Stimulated activated naive CD8-positive, alpha-beta T cell treated with anti-CD3 and anti-CD28 coated beads, Interleukin-15, Interleukin-2, amounts not matched to agents 100 U/mL and 50 U/mL, for 24 hours (primary cell): ENCODE data around the gene UBXN6.

Experiments used
- ATAC-seq: fragments of 150-1000 bp; cut with Tn5 transposase; one replicate; pipeline ENCODE4 v1.10.0; 2021
- DNase-seq: peaks from one replicate; pipeline ENCODE4 v3.0.0; 2021

The UBXN6 gene

DNA sequence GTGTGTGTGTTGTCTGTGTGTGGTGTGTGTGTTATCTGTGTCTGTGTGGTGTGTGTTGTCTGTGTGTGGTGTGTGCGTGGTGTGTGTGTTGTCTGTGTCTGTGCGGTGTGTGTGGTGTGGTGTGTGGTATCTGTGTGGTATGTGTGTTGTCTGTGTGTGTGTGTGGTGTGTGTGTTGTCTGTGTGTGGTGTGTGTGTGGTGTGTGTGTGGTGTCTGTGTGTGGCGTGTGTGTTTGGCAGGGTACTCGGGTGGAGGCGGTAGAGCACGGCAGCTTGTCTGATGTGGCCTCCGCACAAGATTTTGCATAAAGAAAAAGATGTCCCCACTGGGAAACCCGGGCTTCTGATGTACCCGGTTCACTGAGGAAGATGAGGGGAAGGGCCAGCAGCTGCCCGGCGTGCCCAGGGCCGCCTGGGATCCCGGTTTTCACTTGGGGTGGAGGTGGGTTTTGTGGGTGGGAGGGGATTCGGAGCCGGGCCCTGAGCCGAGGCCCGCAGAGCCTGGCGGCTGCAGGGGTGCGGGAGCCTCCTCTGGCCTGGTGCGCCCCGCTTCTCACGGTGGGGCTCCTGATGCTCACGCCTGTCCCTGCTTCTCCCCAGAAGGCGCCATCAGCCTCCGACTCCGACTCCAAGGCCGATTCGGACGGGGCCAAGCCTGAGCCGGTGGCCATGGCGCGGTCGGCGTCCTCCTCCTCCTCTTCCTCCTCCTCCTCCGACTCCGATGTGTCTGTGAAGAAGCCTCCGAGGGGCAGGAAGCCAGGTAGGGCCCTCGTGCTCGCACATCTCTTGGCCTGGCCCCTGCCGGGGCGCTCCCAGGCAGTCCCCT, 35.7 kb upstream of the UBXN6 start:
- ATAC-seq, result no peak
- no peak for DNase-seq

DNA sequence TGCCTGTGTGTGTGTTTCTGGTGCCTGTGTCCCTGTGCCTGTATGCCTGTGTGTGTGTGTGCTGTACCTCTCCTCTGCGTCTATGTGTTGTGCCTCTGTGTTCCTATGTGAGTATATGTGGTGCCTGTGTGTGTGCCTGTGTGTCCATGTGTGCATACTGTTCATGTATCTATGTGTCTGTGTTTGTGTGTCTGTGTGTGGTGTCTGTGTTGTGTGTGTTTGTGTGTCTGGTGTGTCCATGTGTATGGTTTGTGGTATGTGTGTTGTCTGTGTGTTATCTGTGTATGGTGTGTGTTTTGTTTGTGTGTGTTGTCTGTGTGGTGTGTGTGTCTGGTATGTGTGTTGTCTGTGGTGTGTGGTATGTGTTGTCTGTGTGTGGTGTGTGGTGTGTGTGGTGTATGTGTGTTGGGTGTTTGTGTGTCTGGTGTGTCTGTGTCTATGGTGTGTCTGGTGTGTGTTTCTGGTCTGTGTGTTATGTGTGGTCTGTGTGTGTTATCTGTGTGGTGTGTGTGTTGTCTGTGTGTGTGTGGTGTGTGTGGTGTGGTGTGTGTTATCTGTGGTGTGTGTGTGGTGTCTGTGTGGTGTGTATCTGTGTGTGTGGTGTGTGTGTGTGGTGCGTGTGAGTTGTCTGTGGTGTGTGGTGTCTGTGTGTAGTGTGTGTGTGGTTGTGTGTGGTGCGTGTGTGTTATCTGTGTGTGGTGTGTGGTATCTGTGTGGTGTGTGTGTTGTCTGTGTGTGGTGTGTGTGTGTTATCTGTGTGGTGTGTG, 34.9 kb upstream of the UBXN6 start:
- ATAC-seq (no peak), DNase-seq (no peak)

- no peak for ATAC-seq
- DNase-seq, result no peak
Observed at GRCh38 chr19:4491446-4491845, 33.9 kb upstream of the UBXN6 start.

GRCh38 chr19:4488496-4488895, 30.9 kb upstream of the UBXN6 start:
- no peak for DNase-seq
- no peak for ATAC-seq

- DNase-seq (no peak), ATAC-seq (no peak)
Observed at GRCh38 chr19:4487572-4487971, 30.0 kb upstream of the UBXN6 start.

- ATAC-seq, result peak; percentile 19
- DNase-seq, result no peak
Observed at GRCh38 chr19:4483385-4483784, 25.8 kb upstream of the UBXN6 start.

DNA sequence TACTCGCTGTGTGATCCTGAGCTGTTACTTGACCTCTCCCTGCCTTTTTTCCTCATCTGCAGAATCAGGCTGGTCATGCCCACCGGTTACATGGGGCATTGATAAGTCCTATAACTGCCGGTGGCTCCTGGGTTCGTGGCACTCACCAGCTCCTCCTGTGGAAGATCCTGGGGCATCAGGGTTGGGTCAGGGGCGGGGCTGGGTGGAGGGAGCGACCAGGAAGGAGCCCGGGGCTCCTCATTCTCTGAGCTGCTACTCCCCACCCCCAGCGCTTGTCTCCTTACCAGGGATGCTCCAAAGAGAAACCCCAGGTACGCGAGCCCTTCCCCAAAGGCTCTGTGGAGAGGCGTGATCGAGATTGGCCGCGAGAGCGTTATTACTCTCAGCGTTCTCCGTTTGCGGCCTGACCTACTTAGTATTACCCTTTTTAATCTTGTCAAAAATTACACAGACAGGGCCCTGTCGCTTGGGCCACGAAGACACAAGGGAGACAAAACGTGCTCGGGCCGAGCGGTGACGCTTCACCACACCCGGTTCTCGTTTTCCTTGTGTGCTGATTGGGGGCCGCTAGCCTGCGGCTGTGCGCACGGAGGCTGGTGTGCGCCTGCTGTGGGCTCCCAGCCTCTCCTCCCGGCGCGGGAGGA, 25.2 kb upstream of the UBXN6 start:
- ATAC-seq, result no peak
- DNase-seq, result no peak

DNA sequence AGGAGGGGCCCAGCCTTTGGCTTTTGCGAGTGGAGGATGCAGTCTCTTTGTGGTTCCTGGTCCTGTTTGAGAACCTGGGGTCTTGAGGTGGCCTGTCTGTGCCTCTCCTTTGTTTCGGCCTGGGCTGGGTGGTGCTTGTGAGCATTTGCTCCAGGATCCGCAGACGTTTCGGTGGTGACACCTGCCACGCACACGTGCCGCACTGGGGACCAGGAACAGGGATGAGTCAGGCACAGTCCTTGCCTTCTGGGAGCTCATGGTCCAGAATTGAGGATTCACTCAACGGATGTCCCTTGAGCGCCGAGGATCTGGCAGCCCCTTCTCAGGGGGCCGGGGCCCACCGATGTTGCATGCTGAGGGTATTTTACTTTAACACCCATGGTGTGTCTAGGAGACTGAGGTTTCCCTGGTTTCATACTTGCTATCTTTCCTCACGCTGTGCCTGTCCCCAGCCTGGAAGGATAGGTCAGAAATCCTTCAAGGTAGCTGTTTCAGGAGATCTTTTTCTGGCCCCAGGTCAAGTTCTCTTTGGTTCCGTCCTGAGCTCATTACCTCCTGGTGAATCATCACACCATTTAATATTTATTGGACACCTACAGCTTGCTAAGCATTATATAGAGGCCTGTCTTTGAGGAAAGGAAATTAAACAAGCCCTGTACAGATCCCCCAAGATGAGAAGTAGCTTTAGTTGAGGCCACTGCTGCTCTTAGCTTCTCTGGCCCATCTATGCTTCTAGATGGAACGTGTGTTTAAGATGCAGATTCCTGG, 19.6 kb upstream of the UBXN6 start:
- DNase-seq (no peak), ATAC-seq (no peak)

GRCh38 chr19:4474514-4475022, 17.0 kb upstream of the UBXN6 start:
- ATAC-seq, result no peak
- peak; percentile 44 for DNase-seq

- ATAC-seq (no peak), DNase-seq (no peak)
Observed at GRCh38 chr19:4473763-4474513, 16.3 kb upstream of the UBXN6 start.

DNA sequence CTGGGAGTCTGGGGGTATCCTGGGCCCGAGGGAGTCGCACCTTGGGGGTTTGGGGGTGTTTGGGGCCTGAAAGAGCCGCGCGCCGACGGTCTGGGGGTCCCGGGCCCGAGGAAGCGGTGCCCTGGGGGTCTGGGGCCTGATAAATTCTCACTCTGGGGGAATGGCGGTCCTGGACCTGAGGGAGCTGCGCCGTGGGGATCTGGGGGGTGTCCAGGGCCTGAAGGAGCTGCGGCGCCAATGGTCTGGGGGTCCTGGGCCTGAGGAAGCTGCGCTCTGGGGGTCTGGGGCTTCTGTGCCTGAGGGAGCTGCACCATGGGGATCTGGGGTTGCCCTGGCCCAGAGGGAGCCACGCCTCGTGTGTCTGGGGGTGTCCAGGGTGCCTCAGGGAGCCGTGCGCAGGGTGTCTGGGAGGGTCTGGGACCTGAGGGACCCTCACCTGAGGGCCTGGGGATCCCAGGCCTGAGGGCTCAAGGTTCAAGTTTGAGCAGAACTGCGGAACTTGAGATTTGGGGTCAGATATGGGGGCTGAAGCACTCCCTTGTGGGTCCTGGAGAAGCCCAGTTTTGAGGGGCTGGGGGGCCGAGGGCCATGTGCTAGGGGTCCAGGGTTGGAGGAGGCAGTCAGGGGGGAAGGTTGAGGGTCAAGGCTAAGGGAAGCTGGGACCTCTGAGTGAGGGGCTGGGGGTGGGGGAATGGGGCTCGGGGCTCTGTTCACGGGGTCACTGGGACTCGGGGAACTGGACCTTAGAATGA, 15.6 kb upstream of the UBXN6 start:
- DNase-seq (no peak), ATAC-seq (no peak)

DNA sequence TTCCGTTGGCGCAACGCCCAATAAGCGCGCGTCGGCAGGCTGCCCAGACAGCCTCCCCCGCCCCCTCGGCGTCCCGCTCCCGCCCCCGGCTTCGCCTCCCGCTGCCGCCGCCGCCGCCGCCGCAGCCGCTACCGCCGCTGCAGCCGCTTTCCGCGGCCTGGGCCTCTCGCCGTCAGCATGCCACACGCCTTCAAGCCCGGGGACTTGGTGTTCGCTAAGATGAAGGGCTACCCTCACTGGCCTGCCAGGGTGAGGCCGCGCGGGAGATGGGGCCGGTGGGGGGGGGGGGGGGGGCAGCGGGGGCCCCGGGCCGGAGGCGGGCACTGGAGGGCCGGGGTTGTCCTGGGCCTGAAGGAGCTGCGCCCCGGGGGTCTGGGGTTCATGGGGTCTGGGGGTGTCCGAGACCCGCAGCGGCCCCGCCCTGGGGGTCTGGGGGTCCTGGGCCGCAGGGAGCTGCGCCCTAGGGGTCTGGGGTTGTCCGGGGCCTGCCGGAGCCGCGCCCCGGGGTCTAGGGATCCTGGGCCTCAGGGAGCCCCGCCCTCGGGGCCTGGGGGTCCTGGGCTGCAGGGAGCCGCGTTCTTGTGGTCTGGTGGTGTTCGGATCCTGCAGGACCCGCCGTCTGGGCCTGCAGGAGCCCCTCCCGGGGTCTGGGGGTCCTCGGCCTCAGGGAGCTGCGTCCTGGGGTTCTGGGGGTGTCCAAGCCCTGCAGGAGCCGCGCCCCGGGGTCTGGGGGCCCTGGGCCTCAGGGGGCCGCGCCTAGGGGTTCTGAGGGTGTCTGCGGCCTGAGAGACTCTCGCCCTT, 14.8 kb upstream of the UBXN6 start, which contains the start of gene HDGFL2:
Gene HDGFL2 (plus strand): TSS at position 124 of the 801 bp plus-strand sequence. CDS start 54 bp downstream, at position 178.
- ATAC-seq (no peak), DNase-seq (no peak)

DNA sequence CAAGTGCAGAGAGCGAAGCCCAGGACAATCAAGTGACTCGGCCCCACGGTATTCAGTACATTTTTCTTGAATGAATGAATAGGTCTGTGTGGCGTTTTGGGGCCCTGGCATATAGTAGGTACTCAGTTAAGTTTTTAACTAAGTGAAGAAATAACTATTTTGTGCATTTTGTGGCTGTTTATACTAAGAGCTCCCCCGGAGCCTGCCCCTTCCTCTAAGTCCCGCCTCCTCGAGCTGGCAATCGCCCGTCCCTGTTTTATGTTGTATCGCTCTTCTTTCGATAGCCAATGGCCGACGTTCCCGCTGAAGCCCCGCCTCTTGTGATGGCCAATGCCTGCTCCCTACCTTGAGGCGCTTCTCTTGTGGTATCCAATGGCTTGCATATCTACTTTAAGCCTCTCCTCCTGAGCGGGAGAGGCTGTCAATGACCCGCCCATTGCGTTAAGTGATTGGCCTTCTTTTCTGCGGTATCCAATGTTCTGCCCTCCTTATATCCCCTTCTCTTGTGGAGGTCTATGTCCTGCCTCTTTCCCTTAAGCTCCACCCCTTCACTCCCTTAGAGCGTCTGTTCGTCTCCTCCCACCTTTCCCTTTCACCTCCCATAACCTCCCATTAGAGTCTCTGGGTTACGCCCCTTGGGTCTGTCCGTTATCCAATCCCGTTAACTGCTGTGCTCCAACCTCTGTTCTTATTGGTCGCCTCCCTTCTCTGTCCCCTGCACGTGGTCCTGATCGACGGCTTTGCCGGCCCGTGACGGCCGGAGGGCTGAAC, 14.0 kb upstream of the UBXN6 start:
- DNase-seq (peak; percentile 97), ATAC-seq (peak; percentile 93)

DNA sequence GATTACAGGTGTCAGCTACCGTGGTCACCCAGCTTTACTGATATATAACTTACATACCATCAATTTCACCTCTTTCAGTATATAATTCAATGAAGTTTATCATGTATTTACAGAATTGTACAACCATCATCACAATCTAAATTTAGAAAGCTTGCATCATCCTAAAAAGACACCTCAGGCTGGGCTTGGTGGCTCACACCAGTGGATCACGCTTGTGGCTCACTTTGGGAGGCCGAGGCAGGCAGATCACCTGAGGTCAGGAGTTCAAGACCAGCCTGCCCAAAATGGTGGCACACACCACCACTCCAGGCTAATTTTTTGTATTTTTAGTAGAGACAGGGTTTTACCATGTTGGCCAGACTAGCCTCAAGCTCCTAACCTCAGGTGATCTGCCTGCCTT, 10.2 kb upstream of the UBXN6 start:
- DNase-seq (no peak), ATAC-seq (no peak)

DNA sequence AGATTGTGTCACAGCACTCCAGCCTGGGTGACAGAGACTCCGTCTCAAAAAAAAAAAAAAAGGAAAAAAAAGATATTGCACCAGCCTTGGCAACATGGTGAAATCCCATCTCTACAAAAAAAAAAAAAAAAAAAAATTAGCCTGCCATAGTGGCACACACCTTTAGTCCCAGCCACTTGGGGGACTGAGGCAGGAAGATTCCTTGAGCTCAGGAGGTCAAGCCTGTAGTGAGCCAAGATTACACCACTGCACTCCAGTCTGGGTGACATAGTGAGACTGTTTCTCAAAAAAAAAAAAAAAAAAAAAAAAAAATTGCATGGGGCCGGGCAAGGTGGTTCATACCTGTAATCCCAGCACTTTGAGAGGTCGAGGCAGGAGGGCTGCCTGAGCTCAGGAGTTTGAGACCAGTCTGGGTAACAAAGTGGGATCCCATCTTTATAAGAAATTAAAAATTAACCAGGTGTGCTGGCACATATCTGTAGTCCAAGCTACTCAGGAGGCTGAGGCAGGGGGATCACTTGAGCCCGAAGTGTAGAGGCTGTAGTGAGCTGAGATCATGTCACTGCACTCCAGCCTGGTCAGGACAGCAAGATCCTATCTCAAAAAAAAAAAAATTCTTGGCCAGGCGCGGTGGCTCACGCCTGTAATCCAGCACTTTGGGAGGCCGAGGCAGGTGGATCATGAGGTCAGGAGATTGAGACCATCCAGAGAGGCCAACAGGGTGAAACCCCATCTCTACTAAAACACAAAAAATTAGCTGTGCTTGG, 7.4 kb upstream of the UBXN6 start:
- no peak for ATAC-seq

GRCh38 chr19:4456843-4457653, 546 bp downstream of the UBXN6 start:
- DNase-seq (peak; percentile 58), ATAC-seq (peak; percentile 4)

More for the DNA sequence above, 7.4 kb upstream of the UBXN6 start:
- no peak for DNase-seq

DNA sequence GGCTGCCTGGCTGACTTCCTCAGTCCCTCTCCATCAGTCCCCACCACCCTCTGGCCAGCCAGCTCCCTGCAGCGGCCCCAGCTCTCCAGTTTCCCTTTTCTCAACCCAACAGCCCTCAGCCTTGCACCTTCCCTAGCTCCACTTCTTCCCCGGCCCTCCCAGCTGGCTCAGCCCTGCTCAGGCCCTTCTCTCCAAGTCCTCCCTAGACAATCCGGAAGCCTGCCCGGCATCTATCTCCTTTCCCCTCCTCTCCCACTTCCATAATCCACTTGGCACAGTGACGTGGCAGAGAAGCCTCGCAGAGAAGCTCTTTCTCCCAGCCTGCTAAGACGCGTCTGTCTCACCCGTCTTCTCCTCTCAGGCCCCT, 1.1 kb downstream of the UBXN6 start:
- no peak for ATAC-seq
- DNase-seq, result no peak
